Kasumi-1 (cell line): ENCODE measurements around the gene FRMD1.

ENCODE experiments used
- DNase-seq, 2 experiments: peaks; one replicate each; lab custom pipeline; 2025; lab: John Stamatoyannopoulos, UW

Gene FRMD1

DNA sequence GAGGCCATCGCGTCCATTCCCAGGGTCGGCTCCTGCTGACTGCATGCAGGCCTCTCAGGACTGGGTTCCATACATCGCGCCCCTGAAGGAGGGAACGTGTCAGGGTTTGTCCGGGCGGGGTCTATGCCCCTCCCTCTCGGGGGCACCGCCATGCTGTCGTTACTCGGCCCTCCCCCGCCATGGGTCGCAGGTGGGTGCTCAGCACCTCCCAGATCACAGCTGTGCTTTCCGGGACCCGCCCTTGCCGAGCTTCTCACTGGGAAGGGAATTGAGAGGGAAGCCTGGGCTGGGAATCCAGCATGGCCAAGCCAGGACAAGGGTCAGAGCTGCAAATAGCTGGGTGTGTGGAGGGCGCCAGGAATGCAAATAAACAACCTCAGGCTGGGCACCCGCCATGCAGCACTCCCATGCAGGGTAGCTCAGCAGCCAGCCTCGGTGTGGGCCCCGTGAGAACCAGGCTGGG, at the start of gene FRMD1:
Gene FRMD1, minus strand, starts transcription at position 270 of the 463 bp plus-strand sequence. Its CDS starts 118 bp downstream, at position 152.
- no peak for DNase-seq

DNA sequence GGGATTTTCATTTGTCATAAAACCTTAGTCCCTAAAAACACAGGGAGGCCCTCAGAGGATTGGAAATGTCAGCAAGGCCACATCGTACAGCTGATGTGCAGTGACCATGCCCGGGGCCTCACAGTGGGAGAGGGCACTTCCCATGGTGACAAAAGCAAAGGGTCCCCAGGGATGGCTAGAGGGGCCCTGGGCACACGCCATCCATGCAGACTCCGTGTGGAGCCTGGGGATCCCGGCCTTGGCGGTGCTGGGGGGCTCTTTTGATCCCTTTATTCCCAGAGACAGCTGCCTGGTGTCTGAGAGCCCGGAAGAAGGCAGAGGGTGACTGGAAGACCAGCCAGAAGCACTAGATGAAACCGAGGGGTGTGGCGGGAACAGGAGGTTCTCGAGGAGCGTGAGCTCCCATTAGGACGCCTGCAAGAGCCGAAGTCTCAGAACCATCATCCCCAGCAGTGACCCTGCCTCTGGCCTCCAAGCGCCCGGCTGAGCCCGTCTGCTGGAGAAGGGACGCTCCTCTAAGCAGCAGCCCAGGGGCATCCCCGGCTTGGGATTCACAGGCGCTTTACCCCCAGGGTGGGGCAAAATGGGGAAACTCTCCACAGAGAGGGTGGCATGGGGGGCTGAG, 49.1 kb upstream of the FRMD1 start:
- DNase-seq: no peak

DNA sequence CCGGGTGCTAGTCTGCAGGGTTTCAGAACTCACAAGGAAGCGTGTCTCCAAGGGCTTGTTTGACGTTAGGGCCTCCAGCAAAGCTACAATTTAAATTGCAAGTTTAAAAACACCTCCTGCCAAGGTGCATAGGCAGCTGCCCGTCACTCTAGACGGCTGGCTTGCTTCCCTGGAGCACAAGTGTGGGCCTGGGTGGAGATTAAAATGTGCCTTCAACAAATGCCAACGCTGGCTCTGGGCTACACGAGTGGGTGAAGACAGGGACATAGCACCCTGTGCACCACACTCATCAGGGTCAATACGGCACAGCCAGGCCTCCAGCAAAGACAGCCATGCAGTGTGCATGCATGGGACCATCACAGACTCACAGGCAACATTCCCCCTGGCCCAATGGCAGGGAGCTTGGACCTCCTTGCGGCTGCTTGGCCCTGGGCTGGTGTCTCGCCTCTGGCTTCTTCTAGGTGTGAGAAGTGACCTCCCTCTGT, 48.4 kb upstream of the FRMD1 start:
- DNase-seq: no peak

DNA sequence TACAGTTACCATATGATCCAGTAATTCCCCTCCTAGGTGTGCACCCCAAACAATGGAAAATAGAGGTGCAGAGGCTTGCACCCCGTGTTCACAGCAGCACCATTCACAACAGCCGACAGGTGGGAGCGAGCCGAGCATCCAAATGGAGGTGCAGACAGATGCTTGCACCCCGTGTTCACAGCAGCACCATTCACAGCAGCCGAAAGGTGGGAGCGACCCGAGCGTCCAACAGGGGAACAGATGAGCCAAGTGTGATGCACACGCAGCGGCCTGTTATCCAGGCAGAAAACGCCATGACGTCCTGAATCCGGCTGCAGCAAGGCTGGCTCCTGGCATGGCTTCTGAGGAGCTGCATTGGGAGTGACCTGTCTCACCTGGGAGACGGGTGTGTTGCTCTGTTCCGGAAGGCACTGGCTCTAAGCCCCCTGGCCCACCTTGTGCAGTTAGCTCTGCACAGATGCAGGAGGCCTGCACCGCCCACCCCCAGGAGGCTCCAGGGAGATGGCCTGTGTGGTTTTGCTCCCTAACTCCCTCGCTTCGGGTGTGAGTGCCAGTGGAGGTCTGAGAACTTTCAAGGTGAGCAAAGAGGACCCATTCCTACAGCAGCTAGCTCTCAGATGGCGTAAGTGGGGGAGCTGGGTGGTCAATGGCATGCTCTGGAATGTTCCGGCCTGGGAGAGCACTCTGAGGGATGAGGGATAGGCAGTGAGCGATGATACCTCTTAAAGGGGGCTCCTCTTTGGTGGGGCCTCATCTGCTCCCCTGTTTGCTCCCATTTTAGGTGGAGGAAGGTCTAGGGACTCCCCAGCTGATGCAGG, 47.8 kb upstream of the FRMD1 start:
- DNase-seq: no peak

DNA sequence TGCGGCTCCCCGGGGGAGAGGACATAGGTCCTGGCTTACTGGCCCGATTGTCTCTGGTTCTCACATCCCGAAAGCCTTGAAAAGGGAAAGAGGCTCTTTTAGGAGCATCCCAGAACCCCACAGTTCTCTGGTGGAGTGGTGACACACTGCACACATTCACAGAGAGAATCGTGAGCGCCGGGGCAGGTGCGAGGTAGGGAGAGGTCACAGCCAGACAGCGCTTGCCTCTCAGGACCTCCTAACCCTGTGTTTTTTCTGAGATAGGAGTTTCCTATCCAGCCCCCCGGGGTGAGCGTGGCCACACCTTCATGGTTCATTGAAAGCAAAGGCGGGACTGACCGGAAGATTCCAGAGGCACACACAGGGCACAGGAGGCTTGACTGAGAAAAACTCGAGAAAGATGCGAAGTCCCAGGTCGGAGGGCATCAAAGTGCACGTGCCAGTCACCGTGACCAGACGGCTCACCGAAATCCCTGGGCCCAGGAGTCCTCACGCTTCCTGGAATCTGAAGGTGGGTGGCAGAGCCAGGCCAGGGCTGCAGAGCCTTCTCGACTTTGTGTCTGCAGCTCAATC, 46.5 kb upstream of the FRMD1 start:
- no peak for DNase-seq

DNA sequence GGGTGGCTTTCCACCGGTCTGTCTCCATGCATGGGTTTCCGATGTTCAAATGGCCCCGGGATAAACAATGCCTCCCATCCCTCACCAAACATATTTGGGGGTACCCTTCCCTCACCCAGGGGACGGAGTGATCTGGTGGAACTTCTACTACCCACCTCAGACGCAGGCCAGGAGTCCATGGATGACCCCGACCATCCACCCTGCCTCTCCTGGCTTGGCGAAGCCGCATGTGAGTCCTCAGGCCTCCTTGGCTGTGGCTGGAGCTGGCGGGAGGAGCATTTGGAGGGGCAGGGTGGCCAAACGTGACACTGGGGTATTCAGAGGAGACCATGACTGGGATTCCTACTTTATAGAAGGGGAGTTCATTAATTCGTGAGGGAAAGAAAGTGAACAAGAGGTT, 45.9 kb upstream of the FRMD1 start:
- no peak for DNase-seq

DNA sequence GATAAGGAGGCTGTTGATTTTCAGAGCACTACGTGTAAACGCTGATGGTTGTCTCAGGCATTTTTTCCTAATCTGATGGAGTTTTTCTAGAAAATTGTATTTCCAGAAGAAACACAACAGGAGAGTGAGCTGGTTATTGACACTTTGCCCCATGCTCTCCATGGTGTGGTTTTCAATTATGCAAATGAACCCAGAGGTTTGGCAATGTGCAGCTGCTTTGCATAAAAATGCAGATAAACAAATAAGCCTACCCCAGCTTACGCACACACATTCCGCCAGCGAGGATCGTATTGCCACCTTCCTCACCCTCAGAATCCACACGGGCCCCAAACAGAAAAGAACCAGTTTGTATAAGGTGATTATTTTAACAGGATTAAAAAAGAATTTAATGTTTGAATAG, 45.1 kb upstream of the FRMD1 start:
- no peak for DNase-seq

DNA sequence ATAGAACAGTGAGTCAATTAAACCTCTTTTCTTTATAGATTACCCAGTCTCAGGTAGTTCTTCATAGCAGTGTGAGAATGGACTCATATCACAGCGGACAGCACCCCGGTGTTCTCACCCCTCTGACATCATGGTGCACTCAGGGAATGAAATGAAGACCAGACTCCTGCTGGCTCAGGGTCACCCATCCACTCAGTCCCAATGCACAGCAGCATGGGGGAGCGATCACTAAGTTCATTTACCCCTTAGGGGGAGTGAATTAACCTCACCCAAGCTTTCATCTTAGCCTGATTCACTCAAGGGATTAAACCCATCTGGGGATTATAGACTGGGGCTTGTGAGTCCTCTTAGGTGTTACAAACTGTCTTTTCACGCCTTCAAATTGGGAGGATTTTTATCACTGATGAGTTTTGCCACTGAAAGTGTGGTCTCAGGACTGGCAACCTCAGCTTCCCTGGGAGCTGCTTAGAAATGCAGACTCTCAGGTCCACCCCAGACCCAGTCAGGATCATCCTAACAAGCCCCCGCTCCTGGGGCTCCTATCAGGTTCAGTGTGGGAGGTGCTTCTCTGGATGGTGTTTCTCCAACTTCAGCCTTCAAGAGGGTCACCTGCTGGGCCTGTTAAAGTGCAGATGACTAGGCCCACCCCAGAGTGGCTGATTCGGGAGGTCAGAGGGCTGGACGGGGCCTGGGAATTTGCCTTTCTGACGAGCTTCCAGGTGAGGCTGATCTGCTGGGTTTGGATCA, 44.3 kb upstream of the FRMD1 start:
- no peak for DNase-seq

DNA sequence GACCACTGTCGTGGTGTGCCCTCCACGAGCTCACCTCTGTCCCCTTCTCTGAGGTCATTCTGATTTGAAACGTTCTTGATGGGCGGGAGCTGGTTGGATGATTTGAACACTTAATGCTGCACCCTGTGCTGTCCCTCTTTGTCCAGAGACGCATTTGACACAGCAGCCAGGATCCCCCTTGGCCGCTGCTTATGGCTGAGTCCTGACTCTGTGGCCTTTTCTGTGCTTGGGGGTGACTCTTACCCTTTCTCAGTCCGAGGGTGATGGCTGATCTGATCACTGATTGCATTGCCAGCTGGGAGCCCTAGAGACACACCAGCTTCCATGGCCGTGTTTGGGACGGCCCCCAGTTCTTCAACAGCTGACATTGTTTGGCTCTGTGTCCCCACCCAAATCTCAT, 43.5 kb upstream of the FRMD1 start:
- DNase-seq: no peak

DNA sequence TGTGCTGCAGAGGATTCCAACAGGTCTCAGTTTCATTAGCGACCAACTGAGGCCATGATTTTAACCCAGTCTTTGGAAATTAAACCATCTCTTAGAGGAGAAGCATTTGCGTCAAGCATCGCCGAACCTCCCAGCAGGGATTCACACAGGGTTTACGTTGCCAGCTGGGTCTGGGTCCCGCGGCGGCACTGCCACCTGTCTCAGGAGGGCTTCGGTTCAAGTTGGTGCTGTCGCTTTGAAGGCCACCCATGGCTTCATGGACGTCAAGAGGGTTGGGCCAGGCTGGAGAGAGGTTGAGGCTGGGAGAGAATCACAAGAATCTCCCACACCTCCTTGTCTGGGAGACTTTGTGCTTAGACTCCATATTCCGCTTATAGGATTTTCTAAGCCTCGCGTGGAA, 43.0 kb upstream of the FRMD1 start:
- DNase-seq: no peak

DNA sequence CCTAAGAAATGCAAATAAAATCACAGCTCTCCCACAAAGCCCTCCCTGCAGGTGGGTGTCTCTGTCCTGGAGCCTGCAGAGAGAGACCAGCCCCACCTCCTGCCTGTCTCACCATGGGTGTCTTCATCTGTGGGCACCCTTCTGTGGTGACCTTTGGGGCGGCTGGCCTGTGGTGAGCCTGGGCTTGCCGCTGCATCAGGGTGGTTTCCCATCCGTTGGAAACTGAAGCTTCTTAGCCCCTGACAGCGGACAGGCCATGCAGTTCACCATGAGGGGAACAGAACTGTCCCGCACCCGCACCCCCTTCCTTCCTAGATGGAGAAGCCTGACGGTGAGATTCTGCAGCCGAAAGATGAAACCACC, 42.3 kb upstream of the FRMD1 start:
- no peak for DNase-seq

DNA sequence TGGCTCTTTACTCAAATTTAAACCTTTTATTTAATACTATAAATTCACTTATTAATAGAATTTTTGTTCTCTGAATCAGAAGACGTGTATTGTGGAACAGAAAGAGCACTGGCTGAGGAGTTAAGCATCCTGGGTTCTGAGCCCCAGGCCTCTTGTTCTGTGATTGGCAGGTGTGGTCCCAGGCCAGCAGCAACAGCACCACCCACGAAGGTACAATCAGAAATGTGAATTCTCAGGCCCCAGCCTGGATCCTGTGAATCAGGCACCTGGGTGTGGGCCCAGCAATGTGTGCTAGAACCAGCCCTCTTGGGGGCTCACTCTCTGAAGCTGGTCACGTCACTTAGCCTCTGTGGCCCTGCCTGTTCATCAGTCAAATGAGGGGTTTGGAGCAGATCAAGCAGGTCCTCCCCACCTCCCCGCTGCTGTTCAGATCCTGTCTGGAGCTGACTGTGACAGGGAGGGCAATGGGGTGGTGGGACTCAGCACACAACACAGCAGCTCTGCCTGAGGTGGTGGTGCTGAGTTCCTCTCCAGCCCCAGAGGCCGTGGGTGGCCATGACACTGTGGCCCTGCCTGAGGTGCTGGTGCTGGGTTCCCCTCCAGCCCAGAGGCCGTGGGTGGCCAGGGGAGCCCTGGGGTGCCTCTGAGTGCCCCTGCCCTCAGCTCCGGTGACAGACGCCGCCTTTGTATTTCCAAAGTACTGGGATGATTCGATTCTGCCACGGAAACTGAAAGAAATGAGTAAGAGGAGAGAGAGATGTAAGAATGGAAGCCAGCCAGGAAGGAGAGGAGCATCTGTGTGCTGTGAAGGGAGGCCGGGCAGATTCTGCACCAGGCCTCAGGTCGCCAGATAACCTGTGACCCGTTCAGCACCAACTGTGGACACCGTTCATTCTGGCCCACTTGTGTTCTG, 41.6 kb upstream of the FRMD1 start:
- no peak for DNase-seq

DNA sequence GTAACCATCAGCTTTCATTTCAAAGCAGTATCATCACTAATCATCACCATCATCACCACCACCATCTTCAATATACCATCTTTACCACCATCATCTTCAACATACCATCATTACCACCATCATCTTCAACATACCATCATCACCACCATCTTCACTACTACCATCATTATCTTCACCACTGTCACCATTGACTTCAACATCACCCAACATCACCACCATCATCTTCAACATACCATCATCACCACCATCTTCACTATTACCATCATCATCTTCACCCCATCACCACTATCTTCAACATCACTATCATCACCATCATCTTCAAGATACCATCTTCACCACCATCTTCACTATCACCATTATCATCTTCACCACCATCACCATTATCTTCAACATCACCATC, 40.5 kb upstream of the FRMD1 start:
- no peak for DNase-seq

DNA sequence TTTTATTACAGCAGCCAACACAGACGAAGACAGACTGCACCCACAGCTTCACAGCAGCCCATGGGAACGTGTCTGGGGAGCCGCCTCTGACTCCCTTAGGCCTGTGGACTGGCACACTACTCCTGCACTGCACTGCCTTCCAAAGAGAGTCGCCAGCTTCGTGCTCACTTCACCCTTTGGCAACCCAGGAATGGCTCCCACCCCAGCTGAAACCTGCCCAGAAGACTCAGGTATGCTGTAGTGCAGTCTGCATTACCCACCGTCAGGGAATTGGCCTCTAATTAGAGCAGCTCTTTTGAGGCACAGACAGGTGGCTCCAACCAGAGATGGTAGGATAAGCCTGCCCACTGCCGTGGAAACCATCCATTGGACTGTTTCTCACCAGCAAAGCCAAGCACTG, 39.9 kb upstream of the FRMD1 start:
- no peak for DNase-seq

DNA sequence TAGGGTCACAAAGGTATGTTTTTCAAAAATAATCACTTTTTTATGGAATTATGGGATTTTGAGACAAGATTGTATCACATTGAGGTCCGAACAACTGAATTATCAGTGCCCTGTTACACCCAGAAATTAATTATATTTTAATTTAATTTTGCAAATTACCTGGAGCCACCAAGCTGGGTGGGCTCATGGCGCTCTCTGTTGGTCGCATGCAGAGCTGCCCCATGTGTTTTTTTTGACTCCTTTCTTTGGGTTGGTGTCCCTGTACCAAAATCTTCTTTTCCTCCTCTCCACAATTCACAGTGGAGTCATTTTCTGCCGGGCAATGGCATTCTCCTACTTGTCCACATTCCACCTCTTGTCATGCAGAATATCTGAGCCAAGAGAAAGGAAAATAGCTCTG, 38.9 kb upstream of the FRMD1 start:
- peak in 1 of 2 experiments; percentile 2 for DNase-seq

DNA sequence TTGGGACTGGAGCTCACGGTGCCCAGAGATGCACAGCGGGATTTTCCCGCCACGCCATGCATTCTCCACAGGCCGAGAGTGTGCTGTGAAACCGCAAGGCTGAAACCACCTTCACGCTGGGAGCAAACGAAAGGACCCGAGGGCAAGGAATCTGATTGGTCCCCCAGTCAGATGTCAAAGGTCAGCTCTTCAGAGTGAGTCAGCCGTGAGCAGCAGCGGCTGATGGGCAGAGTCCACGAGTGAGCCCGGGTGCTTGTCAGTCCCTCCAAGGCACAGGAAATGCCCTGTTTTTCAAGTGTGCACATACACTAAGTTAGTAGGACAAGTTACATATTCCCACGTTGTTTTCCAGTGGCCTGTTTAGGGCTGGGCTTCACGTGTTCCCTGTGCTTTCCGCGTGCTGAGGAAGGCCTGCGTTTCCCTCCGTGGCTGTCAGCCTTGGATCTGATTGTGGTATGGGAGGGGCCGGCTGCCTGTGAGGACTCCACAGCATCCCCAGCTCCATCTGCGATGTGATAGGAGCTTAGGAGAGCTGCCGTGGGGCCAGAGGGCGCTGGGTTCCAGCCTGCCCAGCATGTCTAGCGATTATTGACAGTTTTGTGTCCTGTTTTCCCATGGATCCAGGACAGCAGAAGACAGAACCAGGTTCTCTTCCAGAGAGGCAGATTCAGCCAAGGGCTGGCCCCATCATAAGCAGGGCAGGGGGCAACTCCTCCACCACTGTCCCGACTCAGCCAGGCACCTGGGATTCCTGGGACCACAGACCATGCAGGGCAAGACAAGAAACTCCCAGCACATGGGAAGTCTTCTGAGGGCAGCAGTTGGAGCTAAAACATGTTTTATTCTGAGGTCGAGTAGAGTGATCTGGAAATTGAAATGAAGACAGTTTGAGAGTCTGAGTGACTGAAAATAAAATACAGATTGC, 38.2 kb upstream of the FRMD1 start:
- no peak for DNase-seq

DNA sequence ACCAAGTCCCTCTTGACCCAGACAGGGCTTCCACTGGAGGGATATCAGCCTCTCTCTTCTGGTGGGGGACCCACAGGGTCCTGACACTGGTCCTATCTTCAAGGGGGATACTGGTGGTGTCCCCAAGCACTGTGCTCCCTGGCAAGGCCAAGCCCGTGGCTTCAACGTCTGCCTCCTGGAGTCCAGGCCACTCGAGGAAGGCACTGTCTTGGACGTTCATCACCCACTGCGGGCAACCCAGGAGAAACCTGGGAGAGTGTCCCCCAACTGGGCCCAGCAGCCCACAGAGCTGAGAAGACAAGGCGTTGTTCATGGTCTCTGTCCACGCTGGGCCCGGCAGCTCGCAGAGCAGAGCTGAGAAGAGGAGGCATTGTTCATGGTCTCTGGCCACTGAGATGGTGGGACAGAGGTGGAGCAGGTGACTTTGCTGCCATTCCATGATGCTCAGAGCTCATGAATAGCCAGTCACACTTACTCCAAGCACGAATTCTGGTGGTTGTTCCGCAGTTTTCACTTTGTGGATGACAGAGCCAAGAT, 37.5 kb upstream of the FRMD1 start:
- no peak for DNase-seq

DNA sequence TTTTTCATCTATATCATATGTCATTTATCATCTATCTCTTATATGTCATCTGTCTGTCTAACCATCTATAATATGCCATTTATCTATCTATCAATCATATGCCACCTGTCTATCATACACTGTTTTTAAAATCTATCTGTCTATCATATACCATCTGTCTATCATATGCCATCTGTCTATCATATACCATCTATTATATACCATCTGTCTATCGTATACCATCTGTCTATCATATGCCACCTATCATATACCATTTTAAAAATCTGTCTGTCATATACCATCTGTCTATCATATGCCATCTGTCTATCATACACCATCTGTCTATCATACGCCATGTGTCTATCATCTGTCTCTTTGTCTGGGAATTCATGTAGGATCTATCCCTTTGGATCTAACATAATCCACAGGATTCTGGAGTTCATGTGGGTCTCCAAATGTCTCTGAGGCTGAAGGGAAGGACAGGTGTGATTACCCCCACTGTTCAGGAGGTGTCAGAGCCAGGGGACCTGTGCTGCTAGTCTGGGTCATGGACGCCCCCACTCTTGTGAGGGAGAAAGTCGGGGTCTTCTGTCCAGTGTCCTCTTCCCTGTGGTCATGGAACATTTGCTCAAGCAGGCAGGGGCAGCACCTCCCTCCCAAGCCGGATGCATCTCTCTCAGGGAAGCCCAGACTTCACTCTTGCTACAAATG, 36.9 kb upstream of the FRMD1 start:
- no peak for DNase-seq

DNA sequence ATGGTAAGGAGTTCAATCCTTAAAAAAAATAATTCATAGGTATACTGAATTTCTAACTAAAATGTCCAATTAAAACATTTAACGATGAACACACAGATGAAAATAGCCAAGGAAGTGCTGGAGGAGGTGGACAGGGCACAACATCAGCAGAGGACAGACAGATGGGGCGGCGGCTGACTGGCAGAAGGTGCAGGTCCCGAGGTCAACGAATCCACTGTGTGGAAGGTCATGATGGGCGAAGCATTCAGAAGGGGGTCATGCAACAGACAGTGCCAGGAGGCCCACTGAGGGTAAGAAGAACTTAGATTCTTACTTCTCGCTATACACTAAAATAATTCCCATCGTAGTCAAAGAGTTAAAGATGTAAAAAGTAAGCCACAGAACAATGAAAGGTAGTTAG, 34.2 kb upstream of the FRMD1 start:
- DNase-seq: no peak
